AG09309 (cell line): ENCODE results near the gene RD3L.

Source experiments
- DNase-seq: peaks from one replicate; pipeline ENCODE4 v3.0.0-alpha.2; 2010; ENCODE audit warnings: low read depth
- H3K4me3 ChIP-seq: 2 replicates; pipeline ENCODE4 v1.5.1; 2011; ENCODE audit warnings: mild to moderate bottlenecking, low read depth, low read length, moderate library complexity; ENCODE audit not compliant: control insufficient read depth
- CTCF ChIP-seq: IDR thresholded peaks from 2 replicates; pipeline ENCODE4 v1.5.1; 2011; ENCODE audit warnings: mild to moderate bottlenecking, low read depth, low read length, inconsistent platforms; ENCODE audit not compliant: insufficient read depth, control insufficient read depth; ENCODE audit errors: missing control alignments

RD3L gene

GRCh38 chr14:103890821-103891666 is 51.3 kb downstream of the RD3L start:
- DNase-seq, result no peak
- TF ChIP-seq CTCF, result no peak
- H3K4me3 ChIP-seq, result no peak overlapping the region
